ENCODE measurements around the gene C16orf78. TPM values are rescaled to one million over a fixed set of nuclear protein-coding genes. Genes with fewer than 3 reads are reported as not detected.

C16orf78 gene
- total RNA-seq, 1 experiment from 2014 or later = not detected

- TF ChIP-seq SMAD3 (CRISPR knock-in tag; IDR thresholded peaks at IDR 0.05; ENCODE audit: borderline replicate concordance) = no peak
- no peak for TF ChIP-seq JAZF1 (CRISPR knock-in tag; IDR thresholded peaks at IDR 0.05)
- no peak for TF ChIP-seq ZSCAN18 (CRISPR knock-in tag; IDR thresholded peaks at IDR 0.05)
- no peak for TF ChIP-seq USF1 (CRISPR knock-in tag; IDR thresholded peaks at IDR 0.05)
- no peak for TF ChIP-seq SMAD4 (CRISPR knock-in tag; IDR thresholded peaks at IDR 0.05)
- TF ChIP-seq, protein P1, sequence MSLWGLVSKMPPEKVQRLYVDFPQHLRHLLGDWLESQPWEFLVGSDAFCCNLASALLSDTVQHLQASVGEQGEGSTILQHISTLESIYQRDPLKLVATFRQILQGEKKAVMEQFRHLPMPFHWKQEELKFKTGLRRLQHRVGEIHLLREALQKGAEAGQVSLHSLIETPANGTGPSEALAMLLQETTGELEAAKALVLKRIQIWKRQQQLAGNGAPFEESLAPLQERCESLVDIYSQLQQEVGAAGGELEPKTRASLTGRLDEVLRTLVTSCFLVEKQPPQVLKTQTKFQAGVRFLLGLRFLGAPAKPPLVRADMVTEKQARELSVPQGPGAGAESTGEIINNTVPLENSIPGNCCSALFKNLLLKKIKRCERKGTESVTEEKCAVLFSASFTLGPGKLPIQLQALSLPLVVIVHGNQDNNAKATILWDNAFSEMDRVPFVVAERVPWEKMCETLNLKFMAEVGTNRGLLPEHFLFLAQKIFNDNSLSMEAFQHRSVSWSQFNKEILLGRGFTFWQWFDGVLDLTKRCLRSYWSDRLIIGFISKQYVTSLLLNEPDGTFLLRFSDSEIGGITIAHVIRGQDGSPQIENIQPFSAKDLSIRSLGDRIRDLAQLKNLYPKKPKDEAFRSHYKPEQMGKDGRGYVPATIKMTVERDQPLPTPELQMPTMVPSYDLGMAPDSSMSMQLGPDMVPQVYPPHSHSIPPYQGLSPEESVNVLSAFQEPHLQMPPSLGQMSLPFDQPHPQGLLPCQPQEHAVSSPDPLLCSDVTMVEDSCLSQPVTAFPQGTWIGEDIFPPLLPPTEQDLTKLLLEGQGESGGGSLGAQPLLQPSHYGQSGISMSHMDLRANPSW (CRISPR knock-in tag; conservative IDR thresholded peaks at IDR 0.05; ENCODE audit: low read depth) = no peak
- TF ChIP-seq, protein P2, sequence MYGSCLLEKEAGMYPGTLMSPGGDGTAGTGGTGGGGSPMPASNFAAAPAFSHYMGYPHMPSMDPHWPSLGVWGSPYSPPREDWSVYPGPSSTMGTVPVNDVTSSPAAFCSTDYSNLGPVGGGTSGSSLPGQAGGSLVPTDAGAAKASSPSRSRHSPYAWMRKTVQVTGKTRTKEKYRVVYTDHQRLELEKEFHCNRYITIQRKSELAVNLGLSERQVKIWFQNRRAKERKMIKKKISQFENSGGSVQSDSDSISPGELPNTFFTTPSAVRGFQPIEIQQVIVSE (CRISPR knock-in tag; IDR thresholded peaks at IDR 0.05; ENCODE audit: borderline replicate concordance) = no peak
Observed at GRCh38 chr16:49373504-49373903, at the start of gene C16orf78 (continued).

GRCh38 chr16:49324703-49325102 is 48.9 kb upstream of the C16orf78 start:
- ChIA-PET CTCF (interaction anchor here (0.8 kb wide), 1 partner anchor 24 kb away, joined by 3 read pairs; no protein-coding TSS in a partner anchor), POLR2A (no interaction called here)
- ATAC-seq (no peak), DNase-seq (ENCODE audit: low spot score) (no peak)
- Mint-ChIP-seq H3K4me1 (no peaks in the 10 kb centered on the region), H3K4me3 (no peak overlapping the region), H3K9me3 (peaks cover 8% of the 10 kb centered on the region), H3K27ac (no peak overlapping the region), H3K27me3 (ENCODE audit: low read depth) (no peaks in the 10 kb centered on the region; the same call in 1 of the 2 replicates), H3K36me3 (no peaks in the 10 kb centered on the region)
- no peak for TF ChIP-seq USF1 (CRISPR knock-in tag; IDR thresholded peaks at IDR 0.05)

DNA sequence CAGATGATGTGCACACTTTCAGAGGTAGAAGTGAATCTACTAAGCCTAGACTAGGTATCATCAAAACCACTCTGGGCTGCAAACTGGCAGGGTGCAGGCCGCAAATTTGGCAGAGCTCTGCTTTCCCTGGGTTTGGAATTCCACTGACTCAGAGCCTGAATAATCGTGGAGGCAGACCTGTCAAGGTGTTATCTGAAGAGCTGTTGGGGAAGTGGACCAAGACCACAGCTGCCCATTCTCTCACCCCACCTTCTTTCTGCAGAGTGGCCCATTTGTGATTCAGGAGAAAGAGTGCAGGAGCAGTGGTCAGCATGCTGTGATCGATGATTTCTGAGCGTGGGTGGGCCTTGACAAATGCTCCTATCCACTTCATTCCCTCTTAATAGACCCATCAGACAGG is 46.1 kb upstream of the C16orf78 start:
- ChIA-PET CTCF (no interaction called here), POLR2A (no interaction called here)
- DNase-seq (ENCODE audit: low spot score) (no peak), ATAC-seq (no peak)
- H3K27me3 Mint-ChIP-seq (ENCODE audit: low read depth) = no peaks in the 10 kb centered on the region; the same call in 1 of the 2 replicates
- H3K4me1 Mint-ChIP-seq = peaks cover under 1% of the 10 kb centered on the region
- H3K4me3 Mint-ChIP-seq = no peak overlapping the region
- H3K9me3 Mint-ChIP-seq = no peaks in the 10 kb centered on the region
- H3K27ac Mint-ChIP-seq = no peak overlapping the region
- no peaks in the 10 kb centered on the region for H3K36me3 Mint-ChIP-seq
- TF ChIP-seq TCF7 (CRISPR knock-in tag; IDR thresholded peaks at IDR 0.05; ENCODE audit: low read depth) (no peak), PRRX2 (CRISPR knock-in tag; IDR thresholded peaks at IDR 0.05) (no peak), NFATC4 (CRISPR knock-in tag; IDR thresholded peaks at IDR 0.05) (no peak), ATF2 (CRISPR knock-in tag; IDR thresholded peaks at IDR 0.05; ENCODE audit: borderline replicate concordance, low read depth) (no peak), OVOL2 (CRISPR knock-in tag; IDR thresholded peaks at IDR 0.05; ENCODE audit: borderline replicate concordance) (no peak), FOXJ3 (CRISPR knock-in tag; IDR thresholded peaks at IDR 0.05; ENCODE audit: borderline replicate concordance) (no peak), IRF2 (CRISPR knock-in tag; IDR thresholded peaks at IDR 0.05; ENCODE audit: borderline replicate concordance, low read depth) (no peak), ZNF317 (CRISPR knock-in tag; IDR thresholded peaks at IDR 0.05; ENCODE audit: borderline replicate concordance, low read depth) (no peak), NR3C1 (CRISPR knock-in tag; conservative IDR thresholded peaks at IDR 0.05; ENCODE audit: low read depth) (no peak), USF1 (CRISPR knock-in tag; IDR thresholded peaks at IDR 0.05) (no peak), GRHL2 (CRISPR knock-in tag; IDR thresholded peaks at IDR 0.05; ENCODE audit: insufficient replicate concordance, severe bottlenecking) (no peak), MLX (CRISPR knock-in tag; IDR thresholded peaks at IDR 0.05) (no peak), TP53 (CRISPR knock-in tag; IDR thresholded peaks at IDR 0.05) (no peak), GABPB1 (CRISPR knock-in tag; IDR thresholded peaks at IDR 0.05) (no peak), NFE2L1 (CRISPR knock-in tag; IDR thresholded peaks at IDR 0.05) (no peak), EMX1 (CRISPR knock-in tag; IDR thresholded peaks at IDR 0.05) (no peak)
- TF ChIP-seq, protein P3, sequence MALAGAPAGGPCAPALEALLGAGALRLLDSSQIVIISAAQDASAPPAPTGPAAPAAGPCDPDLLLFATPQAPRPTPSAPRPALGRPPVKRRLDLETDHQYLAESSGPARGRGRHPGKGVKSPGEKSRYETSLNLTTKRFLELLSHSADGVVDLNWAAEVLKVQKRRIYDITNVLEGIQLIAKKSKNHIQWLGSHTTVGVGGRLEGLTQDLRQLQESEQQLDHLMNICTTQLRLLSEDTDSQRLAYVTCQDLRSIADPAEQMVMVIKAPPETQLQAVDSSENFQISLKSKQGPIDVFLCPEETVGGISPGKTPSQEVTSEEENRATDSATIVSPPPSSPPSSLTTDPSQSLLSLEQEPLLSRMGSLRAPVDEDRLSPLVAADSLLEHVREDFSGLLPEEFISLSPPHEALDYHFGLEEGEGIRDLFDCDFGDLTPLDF (CRISPR knock-in tag; IDR thresholded peaks at IDR 0.05) = no peak

Data from WTC11 (cell line).